Activated CD8-positive, alpha-beta T cell treated with anti-CD3 and anti-CD28 coated beads for 36 hours (primary cell): ENCODE results near the gene EPGN. TPM values are rescaled to one million over a fixed set of nuclear protein-coding genes. Genes with fewer than 3 reads are reported as not detected.

Experiments used
- ATAC-seq: fragments of 200-7000 bp; cut with Tn5 transposase; one replicate; pipeline ENCODE4 v1.10.0; 2021; ENCODE audit warnings: mild to moderate bottlenecking, moderate library complexity
- CTCF ChIA-PET: fragments of 350-600 bp; sonication (Branson Sonifier 250); formaldehyde crosslinking; loops from one replicate; lab custom pipeline; 2021; ENCODE audit warnings: antibody characterized with exemption; lab: Charles Lee
- POLR2A ChIA-PET: fragments of 350-600 bp; sonication (Branson Sonifier 250); formaldehyde crosslinking; loops from one replicate; lab custom pipeline; 2021; ENCODE audit warnings: antibody characterized with exemption; lab: Charles Lee
- DNase-seq: peaks from one replicate; pipeline ENCODE4 v3.0.0-alpha.2; 2020
- H3K27ac Mint-ChIP-seq: one replicate; pipeline ENCODE4 v1.8.0; 2021; ENCODE audit warnings: mild to moderate bottlenecking, mixed read lengths
- H3K27me3 Mint-ChIP-seq: one replicate; pipeline ENCODE4 v1.8.0; 2021; ENCODE audit warnings: mixed read lengths
- H3K36me3 Mint-ChIP-seq: one replicate; pipeline ENCODE4 v1.8.0; 2021; ENCODE audit warnings: low read depth, mixed read lengths
- H3K4me1 Mint-ChIP-seq: one replicate; pipeline ENCODE4 v1.8.0; 2021; ENCODE audit warnings: low read depth, mixed read lengths
- H3K4me3 Mint-ChIP-seq: one replicate; pipeline ENCODE4 v1.8.0; 2021; ENCODE audit warnings: mild to moderate bottlenecking, moderate library complexity, mixed read lengths
- H3K9me3 Mint-ChIP-seq: one replicate; pipeline ENCODE4 v1.8.0; 2021; ENCODE audit warnings: mixed read lengths
- intact Hi-C: fragments of 100-400 bp; cut with micrococcal nuclease; formaldehyde crosslinking; loops from one replicate; pipeline ENCODE4 v1.10.0; 2022
- total RNA-seq, 2 experiments: library from RNA; stranded (reverse); gene quantifications; one replicate each; pipeline ENCODE4 v1.2.3, GENCODE V29; 2021
- TF ChIP-seq, protein P1 (sequence below): fragments of 200-600 bp; IDR thresholded peaks from one replicate; pipeline ENCODE4 v1.8.0; 2022; ENCODE audit warnings: antibody characterized with exemption, mild to moderate bottlenecking

Gene EPGN
- total RNA-seq, 2 experiments from 2014 or later = not detected

DNA sequence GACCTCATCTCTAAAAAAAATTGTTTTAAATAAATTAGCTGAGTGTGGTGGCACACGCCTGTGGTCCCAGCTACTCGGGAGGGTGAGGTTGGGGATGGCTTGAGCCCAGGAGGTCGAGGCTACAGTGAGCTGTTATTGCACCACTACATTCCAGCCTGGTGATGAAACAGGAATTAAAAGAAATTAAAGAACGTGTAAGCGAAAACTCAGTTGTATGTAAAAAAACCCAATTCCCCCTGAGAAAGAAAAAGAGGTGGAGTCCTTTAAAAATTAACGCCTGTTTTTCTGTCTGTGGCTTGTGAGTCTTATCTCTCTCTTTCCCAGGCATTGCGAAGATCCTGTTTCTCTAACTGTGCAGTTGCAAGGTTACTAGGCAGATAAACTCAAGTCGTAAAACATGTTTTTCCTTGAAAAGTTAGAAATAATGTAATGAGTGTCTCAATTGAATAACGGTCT lies 22.1 kb downstream of the EPGN start:
- TF ChIP-seq, protein P1, sequence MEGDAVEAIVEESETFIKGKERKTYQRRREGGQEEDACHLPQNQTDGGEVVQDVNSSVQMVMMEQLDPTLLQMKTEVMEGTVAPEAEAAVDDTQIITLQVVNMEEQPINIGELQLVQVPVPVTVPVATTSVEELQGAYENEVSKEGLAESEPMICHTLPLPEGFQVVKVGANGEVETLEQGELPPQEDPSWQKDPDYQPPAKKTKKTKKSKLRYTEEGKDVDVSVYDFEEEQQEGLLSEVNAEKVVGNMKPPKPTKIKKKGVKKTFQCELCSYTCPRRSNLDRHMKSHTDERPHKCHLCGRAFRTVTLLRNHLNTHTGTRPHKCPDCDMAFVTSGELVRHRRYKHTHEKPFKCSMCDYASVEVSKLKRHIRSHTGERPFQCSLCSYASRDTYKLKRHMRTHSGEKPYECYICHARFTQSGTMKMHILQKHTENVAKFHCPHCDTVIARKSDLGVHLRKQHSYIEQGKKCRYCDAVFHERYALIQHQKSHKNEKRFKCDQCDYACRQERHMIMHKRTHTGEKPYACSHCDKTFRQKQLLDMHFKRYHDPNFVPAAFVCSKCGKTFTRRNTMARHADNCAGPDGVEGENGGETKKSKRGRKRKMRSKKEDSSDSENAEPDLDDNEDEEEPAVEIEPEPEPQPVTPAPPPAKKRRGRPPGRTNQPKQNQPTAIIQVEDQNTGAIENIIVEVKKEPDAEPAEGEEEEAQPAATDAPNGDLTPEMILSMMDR = no peak
- POLR2A ChIA-PET = no interaction called here
- no peaks in the 10 kb centered on the region for H3K36me3 Mint-ChIP-seq
- H3K27me3 Mint-ChIP-seq = peaks cover 10% of the 10 kb centered on the region
- H3K27ac Mint-ChIP-seq = no peak overlapping the region
- no peaks in the 10 kb centered on the region for H3K4me1 Mint-ChIP-seq
- ATAC-seq (no peak), DNase-seq (no peak)
- intact Hi-C loops = no loop called here
- H3K4me3 Mint-ChIP-seq = no peak overlapping the region
- CTCF ChIA-PET = interaction anchor here (1.4 kb wide), 1 partner anchor 10 kb away, joined by 3 read pairs; no protein-coding TSS in a partner anchor
- no peaks in the 10 kb centered on the region for H3K9me3 Mint-ChIP-seq

DNA sequence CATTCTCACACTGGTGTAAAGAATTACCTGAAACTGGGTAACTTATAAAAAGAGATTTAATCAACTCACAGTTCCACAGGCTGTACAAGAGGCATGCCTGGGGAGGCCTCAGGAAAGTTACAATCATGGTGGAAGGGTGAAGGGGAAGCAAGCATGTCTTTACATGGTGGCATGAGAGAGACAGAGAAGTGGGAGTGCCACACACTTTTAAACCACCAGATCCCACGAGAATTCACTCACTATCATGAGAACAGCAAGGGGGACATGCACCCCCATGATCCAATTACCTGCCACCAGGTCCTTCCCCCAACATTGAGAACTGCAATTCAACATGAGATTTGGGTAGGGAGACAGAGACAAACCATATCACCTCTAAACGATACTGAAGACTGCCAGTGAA lies 23.0 kb downstream of the EPGN start:
- no peak for ATAC-seq
- no peak overlapping the region for H3K4me3 Mint-ChIP-seq
- H3K4me1 Mint-ChIP-seq = no peaks in the 10 kb centered on the region
- ChIA-PET POLR2A (no interaction called here), CTCF (interaction anchor here (1.4 to 1.5 kb wide), 2 partner anchors 11 to 344 kb away, joined by 3 to 4 read pairs; no protein-coding TSS in a partner anchor)
- H3K27me3 Mint-ChIP-seq = peaks cover 8% of the 10 kb centered on the region
- intact Hi-C loops = no loop called here
- H3K9me3 Mint-ChIP-seq = no peaks in the 10 kb centered on the region
- no peak overlapping the region for H3K27ac Mint-ChIP-seq
- TF ChIP-seq, protein P1 = no peak
- H3K36me3 Mint-ChIP-seq = no peaks in the 10 kb centered on the region
- DNase-seq = no peak

DNA sequence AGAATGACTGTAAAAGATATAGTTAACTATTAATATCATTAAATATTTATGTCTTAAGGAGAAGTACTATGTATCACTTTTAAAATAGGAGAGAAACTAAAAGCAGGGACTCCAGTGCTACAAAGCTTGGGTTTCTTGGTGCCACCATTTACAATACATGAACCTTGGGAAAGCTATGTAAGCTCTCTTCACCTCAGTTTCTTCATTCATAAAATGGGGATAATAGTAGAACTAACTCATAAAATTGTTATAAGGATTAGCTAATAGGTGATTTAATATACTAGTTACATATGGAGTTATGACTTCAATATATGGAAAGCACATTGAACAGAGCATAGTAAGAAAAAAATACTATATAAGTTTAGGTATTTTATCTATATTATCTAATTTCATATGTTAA lies 23.7 kb downstream of the EPGN start:
- POLR2A ChIA-PET = no interaction called here
- intact Hi-C loops = no loop called here
- no peak overlapping the region for H3K27ac Mint-ChIP-seq
- H3K36me3 Mint-ChIP-seq = no peaks in the 10 kb centered on the region
- no peaks in the 10 kb centered on the region for H3K9me3 Mint-ChIP-seq
- CTCF ChIA-PET = interaction anchor here (1.5 kb wide), 1 partner anchor 343 kb away, joined by 4 read pairs; no protein-coding TSS in a partner anchor
- H3K27me3 Mint-ChIP-seq = peaks cover 8% of the 10 kb centered on the region
- H3K4me3 Mint-ChIP-seq = no peak overlapping the region
- H3K4me1 Mint-ChIP-seq = no peaks in the 10 kb centered on the region
- TF ChIP-seq, protein P1 = no peak
- DNase-seq = no peak
- ATAC-seq = no peak

DNA sequence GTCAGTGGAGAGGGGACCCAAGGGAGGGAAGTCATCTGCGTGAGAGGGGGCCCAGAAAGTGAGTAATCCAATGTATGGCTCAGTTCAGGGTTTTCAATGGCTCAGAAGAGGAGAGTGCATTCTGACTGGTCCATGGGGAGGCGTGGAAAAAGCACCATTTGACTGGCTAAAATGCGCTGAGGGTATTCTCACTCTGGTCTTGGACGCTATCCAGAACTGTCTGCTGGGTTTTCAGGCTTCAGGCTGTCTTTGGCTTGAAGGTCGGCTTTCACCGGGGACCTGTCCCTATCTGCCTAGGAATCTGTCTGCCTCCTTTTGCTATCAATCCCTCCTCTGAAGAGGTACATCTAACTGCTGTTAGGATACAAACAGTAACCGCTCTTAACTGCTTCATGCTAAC lies 26.4 kb downstream of the EPGN start:
- Mint-ChIP-seq H3K9me3 (no peaks in the 10 kb centered on the region), H3K27me3 (peaks cover 8% of the 10 kb centered on the region), H3K4me3 (no peak overlapping the region), H3K27ac (no peak overlapping the region), H3K36me3 (no peaks in the 10 kb centered on the region), H3K4me1 (no peaks in the 10 kb centered on the region)
- TF ChIP-seq, protein P1 = no peak
- intact Hi-C loops = no loop called here
- ATAC-seq (no peak), DNase-seq (no peak)
- CTCF ChIA-PET = no interaction called here
- POLR2A ChIA-PET = no interaction called here

DNA sequence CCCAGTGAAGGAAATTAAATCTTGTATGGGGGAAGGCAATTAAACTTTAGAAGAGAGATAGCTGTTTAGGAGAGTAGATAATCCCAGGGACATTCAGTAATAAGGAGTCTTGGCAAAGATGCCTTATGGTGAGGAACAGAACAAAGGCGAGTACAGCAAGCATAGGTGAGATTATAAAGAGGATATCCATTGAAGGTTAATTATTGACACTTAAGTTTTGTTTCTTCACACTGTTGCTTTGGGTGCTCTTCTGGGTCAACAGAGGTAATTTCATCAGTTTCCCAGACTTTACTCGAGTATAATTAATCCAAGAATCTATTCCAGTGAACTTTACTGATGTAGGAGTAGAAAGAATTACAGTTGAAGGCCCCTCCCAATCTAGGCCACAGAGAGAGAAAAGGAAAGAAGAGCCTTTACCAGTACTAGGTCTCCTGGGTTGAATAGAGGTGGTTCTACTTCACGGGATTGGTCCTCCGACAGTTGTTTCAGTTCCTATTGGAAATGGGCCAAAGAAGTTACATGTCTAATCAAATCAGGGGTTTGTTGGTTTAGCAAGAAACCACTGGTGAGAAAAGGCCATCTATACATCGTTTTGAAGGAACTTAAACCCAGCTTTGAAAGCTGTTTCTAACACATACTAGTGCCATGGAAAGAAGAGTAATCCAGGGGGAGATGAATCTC lies 27.2 kb downstream of the EPGN start:
- Mint-ChIP-seq H3K27ac (no peak overlapping the region), H3K27me3 (peaks cover 11% of the 10 kb centered on the region), H3K36me3 (no peaks in the 10 kb centered on the region), H3K4me3 (no peak overlapping the region), H3K9me3 (peaks cover 4% of the 10 kb centered on the region), H3K4me1 (no peaks in the 10 kb centered on the region)
- ChIA-PET CTCF (interaction anchor here (0.9 kb wide), 1 partner anchor 15 kb away, joined by 3 read pairs; no protein-coding TSS in a partner anchor), POLR2A (no interaction called here)
- DNase-seq (no peak), ATAC-seq (no peak)
- TF ChIP-seq, protein P1 = no peak
- intact Hi-C loops = no loop called here
